ENCODE results near the gene MTCH2. TPM values are rescaled to one million over a fixed set of nuclear protein-coding genes. Genes with fewer than 3 reads are reported as not detected.

The MTCH2 gene
- polyA plus RNA-seq, 1 donor (not counting 4 experiments of a cell fraction or from before 2014, with no cell fraction given) = 185 TPM

- Histone ChIP-seq H3K27ac (ENCODE audit: control insufficient read depth, insufficient read depth, low read length) (no peak overlapping the region), H3K9me3 (ENCODE audit: control insufficient read depth, low read depth, low read length) (no peaks in the 10 kb centered on the region), H3K79me2 (ENCODE audit: control insufficient read depth, insufficient read depth, low read length) (no peaks in the 10 kb centered on the region), H3K4me3 (ENCODE audit: control insufficient read depth in 2 of 3, extremely low read depth in 1 of 3, insufficient read depth in 2 of 3, low read depth in 1 of 3, low read length in 3 of 3) (no peak overlapping the region), H3K36me3 (ENCODE audit: control insufficient read depth in 2 of 2, extremely low read depth in 1 of 2, insufficient read depth in 2 of 2, low read length in 2 of 2) (peaks cover 0 to 3% of the 10 kb centered on the region in 2 experiments), H3K9ac (ENCODE audit: control insufficient read depth, extremely low read depth, insufficient read depth, low read length) (no peak overlapping the region), H3K27me3 (ENCODE audit: control insufficient read depth, extremely low read depth, insufficient read depth, low read length) (peaks cover 45% of the 10 kb centered on the region), H4K20me1 (ENCODE audit: control insufficient read depth, extremely low read depth, insufficient read depth, low read length) (no peaks in the 10 kb centered on the region), H2AFZ (ENCODE audit: control insufficient read depth, low read length) (no peak overlapping the region), H3K4me1 (ENCODE audit: control insufficient read depth, extremely low read depth, insufficient read depth, low read length) (peaks cover 3% of the 10 kb centered on the region), H3K4me2 (ENCODE audit: control insufficient read depth, extremely low read depth, insufficient read depth, low read depth, low read length) (no peak overlapping the region), H3K9me1 (ENCODE audit: control insufficient read depth, extremely low read depth, insufficient read depth, low read length) (no peaks in the 10 kb centered on the region)
- FAIRE-seq = no peak
- dilution Hi-C loops (cut with MboI; ENCODE audit: extremely low pct_ligation_motif_present, low sequenced_read_pairs) = no loop called here
- TF ChIP-seq EZH2 (IDR thresholded peaks at IDR 0.05; ENCODE audit: low read length) = no peak
- TF ChIP-seq CTCF (optimal IDR thresholded peaks at IDR 0.05 in 1 of 3, IDR thresholded peaks at IDR 0.05 in 1 of 3, conservative IDR thresholded peaks at IDR 0.05 in 1 of 3; ENCODE audit: extremely low read depth in 1 of 3, insufficient read depth in 2 of 3, low read length in 3 of 3) = no peak
- DNase-seq (ENCODE audit: low read depth, low spot score) = no peak
Observed at GRCh38 chr11:47589118-47589517, 53.2 kb downstream of the MTCH2 start.

- FAIRE-seq (no peak), DNase-seq (ENCODE audit: low read depth, low spot score) (no peak)
- Histone ChIP-seq H3K9me1 (ENCODE audit: control insufficient read depth, extremely low read depth, insufficient read depth, low read length) (no peaks in the 10 kb centered on the region), H3K4me1 (ENCODE audit: control insufficient read depth, extremely low read depth, insufficient read depth, low read length) (no peaks in the 10 kb centered on the region), H3K27me3 (ENCODE audit: control insufficient read depth, extremely low read depth, insufficient read depth, low read length) (peaks cover 32% of the 10 kb centered on the region), H3K4me2 (ENCODE audit: control insufficient read depth, extremely low read depth, insufficient read depth, low read depth, low read length) (no peak overlapping the region), H3K9ac (ENCODE audit: control insufficient read depth, extremely low read depth, insufficient read depth, low read length) (no peak overlapping the region), H3K4me3 (ENCODE audit: control insufficient read depth in 2 of 3, extremely low read depth in 1 of 3, insufficient read depth in 2 of 3, low read depth in 1 of 3, low read length in 3 of 3) (no peak overlapping the region), H3K27ac (ENCODE audit: control insufficient read depth, insufficient read depth, low read length) (no peak overlapping the region), H3K9me3 (ENCODE audit: control insufficient read depth, low read depth, low read length) (no peaks in the 10 kb centered on the region), H3K79me2 (ENCODE audit: control insufficient read depth, insufficient read depth, low read length) (no peaks in the 10 kb centered on the region), H4K20me1 (ENCODE audit: control insufficient read depth, extremely low read depth, insufficient read depth, low read length) (no peaks in the 10 kb centered on the region), H3K36me3 (ENCODE audit: control insufficient read depth in 2 of 2, extremely low read depth in 1 of 2, insufficient read depth in 2 of 2, low read length in 2 of 2) (peaks cover 6 to 11% of the 10 kb centered on the region in 2 experiments), H2AFZ (ENCODE audit: control insufficient read depth, low read length) (no peak overlapping the region)
- dilution Hi-C loops (cut with MboI; ENCODE audit: extremely low pct_ligation_motif_present, low sequenced_read_pairs) = no loop called here
- TF ChIP-seq EZH2 (IDR thresholded peaks at IDR 0.05; ENCODE audit: low read length) (no peak), CTCF (optimal IDR thresholded peaks at IDR 0.05 in 1 of 3, IDR thresholded peaks at IDR 0.05 in 1 of 3, conservative IDR thresholded peaks at IDR 0.05 in 1 of 3; ENCODE audit: extremely low read depth in 1 of 3, insufficient read depth in 2 of 3, low read length in 3 of 3) (no peak)
Observed at GRCh38 chr11:47587723-47588326, 54.5 kb downstream of the MTCH2 start.

Data from keratinocyte (primary cell).